ENCODE data around the gene RNF31.

DNA sequence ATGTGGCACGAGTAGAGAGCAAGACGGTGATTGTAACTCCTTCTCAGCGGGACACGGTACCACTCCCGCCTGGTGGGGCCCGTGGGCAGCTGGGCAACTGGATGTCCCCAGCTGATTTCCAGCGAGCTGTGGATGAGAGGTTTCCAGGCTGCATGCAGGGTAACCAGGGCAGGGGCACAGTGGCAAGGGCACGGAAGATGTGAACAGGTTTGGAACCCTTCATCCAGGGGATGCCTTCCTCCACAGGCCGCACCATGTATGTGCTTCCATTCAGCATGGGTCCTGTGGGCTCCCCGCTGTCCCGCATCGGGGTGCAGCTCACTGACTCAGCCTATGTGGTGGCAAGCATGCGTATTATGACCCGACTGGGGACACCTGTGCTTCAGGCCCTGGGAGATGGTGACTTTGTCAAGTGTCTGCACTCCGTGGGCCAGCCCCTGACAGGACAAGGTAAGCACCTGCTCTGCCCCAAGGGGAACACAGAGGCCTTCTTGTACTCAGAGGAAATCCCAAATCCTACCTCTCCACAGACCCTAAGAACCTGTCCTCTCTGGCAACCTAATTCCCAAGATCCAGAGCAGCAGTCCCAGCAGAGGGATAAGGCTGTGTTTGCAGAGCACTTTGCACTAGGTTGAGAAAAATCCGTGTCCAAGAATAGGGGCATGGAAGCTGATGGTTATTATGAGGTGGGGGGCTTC lies 48.9 kb upstream of the RNF31 start:
- TF ChIP-seq, protein P1, sequence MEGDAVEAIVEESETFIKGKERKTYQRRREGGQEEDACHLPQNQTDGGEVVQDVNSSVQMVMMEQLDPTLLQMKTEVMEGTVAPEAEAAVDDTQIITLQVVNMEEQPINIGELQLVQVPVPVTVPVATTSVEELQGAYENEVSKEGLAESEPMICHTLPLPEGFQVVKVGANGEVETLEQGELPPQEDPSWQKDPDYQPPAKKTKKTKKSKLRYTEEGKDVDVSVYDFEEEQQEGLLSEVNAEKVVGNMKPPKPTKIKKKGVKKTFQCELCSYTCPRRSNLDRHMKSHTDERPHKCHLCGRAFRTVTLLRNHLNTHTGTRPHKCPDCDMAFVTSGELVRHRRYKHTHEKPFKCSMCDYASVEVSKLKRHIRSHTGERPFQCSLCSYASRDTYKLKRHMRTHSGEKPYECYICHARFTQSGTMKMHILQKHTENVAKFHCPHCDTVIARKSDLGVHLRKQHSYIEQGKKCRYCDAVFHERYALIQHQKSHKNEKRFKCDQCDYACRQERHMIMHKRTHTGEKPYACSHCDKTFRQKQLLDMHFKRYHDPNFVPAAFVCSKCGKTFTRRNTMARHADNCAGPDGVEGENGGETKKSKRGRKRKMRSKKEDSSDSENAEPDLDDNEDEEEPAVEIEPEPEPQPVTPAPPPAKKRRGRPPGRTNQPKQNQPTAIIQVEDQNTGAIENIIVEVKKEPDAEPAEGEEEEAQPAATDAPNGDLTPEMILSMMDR (IDR thresholded peaks at IDR 0.05): no peak
- no peak for TF ChIP-seq TAF1 (IDR thresholded peaks at IDR 0.05; ENCODE audit: borderline replicate concordance, low read depth, low read length)
- TF ChIP-seq EP300 (IDR thresholded peaks at IDR 0.05; ENCODE audit: borderline replicate concordance in 1 of 2, low read depth in 1 of 2, low read length in 1 of 2): no peak
- TF ChIP-seq, protein P2, sequence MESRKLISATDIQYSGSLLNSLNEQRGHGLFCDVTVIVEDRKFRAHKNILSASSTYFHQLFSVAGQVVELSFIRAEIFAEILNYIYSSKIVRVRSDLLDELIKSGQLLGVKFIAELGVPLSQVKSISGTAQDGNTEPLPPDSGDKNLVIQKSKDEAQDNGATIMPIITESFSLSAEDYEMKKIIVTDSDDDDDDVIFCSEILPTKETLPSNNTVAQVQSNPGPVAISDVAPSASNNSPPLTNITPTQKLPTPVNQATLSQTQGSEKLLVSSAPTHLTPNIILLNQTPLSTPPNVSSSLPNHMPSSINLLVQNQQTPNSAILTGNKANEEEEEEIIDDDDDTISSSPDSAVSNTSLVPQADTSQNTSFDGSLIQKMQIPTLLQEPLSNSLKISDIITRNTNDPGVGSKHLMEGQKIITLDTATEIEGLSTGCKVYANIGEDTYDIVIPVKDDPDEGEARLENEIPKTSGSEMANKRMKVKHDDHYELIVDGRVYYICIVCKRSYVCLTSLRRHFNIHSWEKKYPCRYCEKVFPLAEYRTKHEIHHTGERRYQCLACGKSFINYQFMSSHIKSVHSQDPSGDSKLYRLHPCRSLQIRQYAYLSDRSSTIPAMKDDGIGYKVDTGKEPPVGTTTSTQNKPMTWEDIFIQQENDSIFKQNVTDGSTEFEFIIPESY (IDR thresholded peaks at IDR 0.05; ENCODE audit: borderline replicate concordance, low read depth): no peak
- TF ChIP-seq RAD21 (IDR thresholded peaks at IDR 0.05; ENCODE audit: low read length): no peak
- TF ChIP-seq, protein P3, sequence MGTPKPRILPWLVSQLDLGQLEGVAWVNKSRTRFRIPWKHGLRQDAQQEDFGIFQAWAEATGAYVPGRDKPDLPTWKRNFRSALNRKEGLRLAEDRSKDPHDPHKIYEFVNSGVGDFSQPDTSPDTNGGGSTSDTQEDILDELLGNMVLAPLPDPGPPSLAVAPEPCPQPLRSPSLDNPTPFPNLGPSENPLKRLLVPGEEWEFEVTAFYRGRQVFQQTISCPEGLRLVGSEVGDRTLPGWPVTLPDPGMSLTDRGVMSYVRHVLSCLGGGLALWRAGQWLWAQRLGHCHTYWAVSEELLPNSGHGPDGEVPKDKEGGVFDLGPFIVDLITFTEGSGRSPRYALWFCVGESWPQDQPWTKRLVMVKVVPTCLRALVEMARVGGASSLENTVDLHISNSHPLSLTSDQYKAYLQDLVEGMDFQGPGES (IDR thresholded peaks at IDR 0.05; ENCODE audit: low read depth, low read length): no peak
- TF ChIP-seq RXRA (IDR thresholded peaks at IDR 0.05; ENCODE audit: borderline replicate concordance, low read depth): no peak
- TF ChIP-seq FOXM1 (IDR thresholded peaks at IDR 0.05; ENCODE audit: low read depth): no peak
- TF ChIP-seq SMC3 (IDR thresholded peaks at IDR 0.05; ENCODE audit: low read depth, low read length): no peak
- TF ChIP-seq, protein P4, sequence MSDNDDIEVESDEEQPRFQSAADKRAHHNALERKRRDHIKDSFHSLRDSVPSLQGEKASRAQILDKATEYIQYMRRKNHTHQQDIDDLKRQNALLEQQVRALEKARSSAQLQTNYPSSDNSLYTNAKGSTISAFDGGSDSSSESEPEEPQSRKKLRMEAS (IDR thresholded peaks at IDR 0.05; ENCODE audit: low read depth): no peak
- TF ChIP-seq POLR2AphosphoS5 (IDR thresholded peaks at IDR 0.05; ENCODE audit: low read depth, low read length): no peak
- no peak for TF ChIP-seq EZH2phosphoT487 (IDR thresholded peaks at IDR 0.05; ENCODE audit: borderline replicate concordance, low read depth)
- TF ChIP-seq, protein P5, sequence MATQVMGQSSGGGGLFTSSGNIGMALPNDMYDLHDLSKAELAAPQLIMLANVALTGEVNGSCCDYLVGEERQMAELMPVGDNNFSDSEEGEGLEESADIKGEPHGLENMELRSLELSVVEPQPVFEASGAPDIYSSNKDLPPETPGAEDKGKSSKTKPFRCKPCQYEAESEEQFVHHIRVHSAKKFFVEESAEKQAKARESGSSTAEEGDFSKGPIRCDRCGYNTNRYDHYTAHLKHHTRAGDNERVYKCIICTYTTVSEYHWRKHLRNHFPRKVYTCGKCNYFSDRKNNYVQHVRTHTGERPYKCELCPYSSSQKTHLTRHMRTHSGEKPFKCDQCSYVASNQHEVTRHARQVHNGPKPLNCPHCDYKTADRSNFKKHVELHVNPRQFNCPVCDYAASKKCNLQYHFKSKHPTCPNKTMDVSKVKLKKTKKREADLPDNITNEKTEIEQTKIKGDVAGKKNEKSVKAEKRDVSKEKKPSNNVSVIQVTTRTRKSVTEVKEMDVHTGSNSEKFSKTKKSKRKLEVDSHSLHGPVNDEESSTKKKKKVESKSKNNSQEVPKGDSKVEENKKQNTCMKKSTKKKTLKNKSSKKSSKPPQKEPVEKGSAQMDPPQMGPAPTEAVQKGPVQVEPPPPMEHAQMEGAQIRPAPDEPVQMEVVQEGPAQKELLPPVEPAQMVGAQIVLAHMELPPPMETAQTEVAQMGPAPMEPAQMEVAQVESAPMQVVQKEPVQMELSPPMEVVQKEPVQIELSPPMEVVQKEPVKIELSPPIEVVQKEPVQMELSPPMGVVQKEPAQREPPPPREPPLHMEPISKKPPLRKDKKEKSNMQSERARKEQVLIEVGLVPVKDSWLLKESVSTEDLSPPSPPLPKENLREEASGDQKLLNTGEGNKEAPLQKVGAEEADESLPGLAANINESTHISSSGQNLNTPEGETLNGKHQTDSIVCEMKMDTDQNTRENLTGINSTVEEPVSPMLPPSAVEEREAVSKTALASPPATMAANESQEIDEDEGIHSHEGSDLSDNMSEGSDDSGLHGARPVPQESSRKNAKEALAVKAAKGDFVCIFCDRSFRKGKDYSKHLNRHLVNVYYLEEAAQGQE (IDR thresholded peaks at IDR 0.05; ENCODE audit: low read depth, low read length): no peak
- TF ChIP-seq CHD2 (IDR thresholded peaks at IDR 0.05; ENCODE audit: low read length, partially characterized antibody): no peak

Data from SK-N-SH (cell line).